HG03039 (cell line): ENCODE measurements around the gene FLYWCH1.

Source experiments
- ATAC-seq: cut with Tn5 transposase; IDR thresholded peaks from one replicate; pipeline ENCODE4 v1.9.1; 2021; ENCODE audit warnings: mild to moderate bottlenecking, moderate library complexity; ENCODE audit not compliant: unreplicated experiment

Gene FLYWCH1

DNA sequence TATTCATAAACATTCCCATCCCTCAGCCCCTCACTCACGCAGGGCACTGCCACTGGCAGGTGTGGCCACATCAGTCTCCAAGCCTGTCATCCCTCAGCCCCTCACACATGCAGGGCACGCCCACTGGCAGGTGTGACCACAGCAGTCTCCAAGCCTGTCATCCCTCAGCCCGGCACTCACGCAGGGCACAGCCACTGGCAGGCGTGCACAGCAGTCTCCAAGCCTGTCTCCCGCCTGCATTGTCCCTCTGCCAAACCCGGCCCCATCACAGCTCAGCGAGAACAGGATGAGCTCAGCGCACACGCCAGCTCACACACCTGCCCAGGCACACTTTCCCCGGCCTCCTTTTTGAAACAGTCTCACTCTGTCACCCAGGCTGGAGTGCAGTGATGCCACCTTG lies 40.9 kb downstream of the FLYWCH1 start:
- ATAC-seq: no peak

DNA sequence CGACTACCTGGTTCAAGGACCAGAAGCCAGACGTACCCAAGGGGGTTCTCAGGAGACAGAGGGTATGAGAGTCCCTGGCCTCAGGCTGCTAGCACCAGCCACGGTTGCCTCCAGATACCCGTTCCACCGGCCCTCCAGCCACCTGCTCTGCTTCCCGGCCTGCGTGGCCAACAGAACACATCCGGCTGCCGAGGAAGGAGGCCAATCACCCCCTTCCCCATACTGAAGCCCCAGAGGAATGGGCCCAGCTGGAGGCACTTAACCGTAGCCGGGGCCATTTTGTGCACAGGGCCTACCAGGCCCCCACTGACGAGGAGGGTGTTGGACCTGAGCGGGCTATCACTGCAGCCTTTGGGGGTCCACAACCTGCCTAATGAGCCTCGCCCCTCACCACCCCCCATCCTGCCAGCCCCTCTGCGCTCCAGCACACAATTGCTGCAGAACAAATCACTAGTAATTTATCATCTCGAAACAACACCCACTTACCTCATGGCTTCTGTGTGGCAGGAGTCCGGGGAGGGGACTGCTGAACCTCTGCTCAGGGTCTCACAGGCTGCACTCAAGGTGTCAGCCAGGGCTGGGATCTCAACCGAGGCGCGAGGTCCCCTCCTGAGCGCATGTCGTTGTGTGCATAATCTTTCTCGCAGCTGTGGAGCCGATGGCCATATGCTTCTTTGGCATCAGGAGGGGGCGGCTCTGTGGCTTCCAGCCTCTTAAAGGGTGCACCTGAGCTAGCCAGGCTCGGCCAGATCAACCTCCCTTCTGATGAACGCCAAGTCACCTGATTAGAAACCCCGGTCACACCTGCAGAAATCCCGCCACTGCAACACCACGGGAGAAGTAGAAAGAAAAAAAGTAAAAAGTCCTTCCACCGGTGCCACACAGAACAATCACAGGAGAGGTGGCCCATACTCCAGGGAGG lies 42.2 kb downstream of the FLYWCH1 start:
- no peak for ATAC-seq

DNA sequence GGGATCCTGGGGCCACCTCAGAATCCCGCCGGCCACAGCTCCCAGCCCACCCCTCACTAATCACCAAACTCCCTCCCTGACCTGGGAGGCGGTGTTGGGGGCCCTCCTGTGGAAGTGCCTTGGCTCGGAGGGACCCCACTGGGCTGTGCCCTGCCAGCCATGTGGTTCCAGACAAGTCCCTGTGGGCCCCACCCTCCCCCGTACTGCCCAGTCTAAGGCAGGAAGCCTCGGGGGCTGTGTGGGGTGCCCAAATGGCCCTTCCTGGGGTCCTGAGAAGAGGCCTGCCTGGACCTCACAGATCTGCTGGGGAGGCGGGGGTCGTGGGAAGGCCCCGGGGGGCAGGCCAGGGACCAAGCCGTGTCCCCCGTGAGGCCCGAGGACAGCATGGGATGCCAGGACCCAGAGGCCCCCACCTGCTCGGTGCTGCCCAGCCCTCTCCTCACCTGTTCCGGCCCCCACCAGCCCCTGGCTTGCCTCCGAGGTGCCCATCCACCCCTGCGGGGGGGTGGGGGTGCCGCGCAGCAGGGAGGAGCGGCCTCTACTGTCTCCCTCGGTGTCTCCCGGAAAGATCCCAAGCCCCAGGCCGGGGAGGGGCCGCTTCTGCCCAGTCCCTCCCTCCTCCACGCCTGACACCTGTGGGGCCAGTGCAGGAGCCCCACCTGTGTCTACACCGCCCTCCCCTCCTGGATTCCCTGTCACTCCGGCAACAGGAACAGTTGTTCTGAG lies 43.1 kb downstream of the FLYWCH1 start:
- ATAC-seq: no peak

DNA sequence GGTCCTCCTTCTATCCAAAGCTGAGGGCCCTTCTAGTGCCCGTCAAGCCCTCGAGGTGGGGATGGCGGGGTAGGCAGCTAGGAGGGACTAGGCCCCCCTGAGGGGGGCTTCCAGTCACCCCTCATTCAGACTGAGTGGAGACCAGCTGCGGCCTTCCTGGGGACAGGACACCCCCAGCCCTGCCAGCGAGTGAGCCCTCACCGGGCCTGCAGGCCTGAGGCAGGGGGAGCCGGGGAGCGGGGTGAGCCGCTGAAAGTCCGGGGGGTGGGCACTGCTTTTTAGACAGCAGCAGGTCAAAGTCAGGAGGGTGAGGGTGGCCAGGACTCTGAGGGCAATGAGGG lies 43.7 kb downstream of the FLYWCH1 start:
- no peak for ATAC-seq

DNA sequence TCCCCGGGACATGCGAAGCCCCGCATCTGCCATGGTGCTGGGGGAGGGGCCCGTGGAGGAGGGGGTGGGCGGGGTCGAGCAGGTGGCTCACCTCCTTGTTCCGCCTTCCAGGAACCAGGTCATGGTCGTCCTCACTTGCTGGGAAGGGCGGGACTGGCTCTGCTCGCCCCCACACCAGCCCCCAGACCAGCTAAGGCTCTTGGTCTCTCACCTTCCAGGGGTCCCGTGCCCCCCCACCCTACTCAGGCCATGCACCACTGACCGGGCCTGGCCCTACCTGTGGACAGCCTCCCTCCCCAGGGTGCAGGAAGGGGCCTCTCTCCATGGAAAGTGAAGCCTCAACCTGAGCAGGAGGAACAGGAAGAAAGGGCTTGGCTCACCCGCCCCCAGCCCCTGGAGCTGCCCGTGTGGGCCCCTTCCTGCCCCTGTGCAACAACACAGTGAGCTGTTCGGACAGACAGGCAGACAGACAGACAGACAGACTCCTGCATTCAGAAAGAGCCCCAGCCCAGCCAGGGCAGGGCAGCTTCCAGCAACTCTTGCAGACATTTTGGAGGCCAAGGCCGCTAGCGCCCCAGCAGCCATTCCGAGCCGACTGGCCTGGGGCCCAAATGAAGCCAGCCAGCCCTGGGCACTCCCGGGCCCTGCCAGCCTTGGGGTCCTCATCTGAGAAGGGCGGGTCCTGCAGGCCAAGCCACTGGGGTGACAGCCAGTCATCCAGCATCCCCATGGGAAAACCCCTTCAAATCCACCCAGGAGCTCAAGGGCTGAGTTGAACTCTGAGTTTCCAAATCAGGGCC lies 44.2 kb downstream of the FLYWCH1 start:
- no peak for ATAC-seq

DNA sequence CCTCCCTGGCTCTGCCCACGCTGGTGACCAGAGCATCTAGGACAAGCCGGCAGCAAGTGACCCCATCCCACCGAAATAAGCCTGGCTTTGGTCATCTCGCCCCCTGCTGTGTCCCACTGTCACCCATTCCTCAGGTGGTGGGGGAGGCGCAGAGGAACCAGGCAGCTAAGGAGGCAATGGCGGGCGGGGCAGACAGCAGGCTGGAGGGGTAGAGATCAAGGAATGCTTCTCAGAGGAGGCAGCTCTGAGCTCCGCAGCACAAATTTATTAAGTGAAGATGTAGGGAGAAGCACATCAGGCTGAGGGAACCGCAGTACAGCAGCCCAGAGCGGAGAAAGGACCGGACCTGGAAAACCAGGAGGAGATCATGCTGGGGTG lies 44.8 kb downstream of the FLYWCH1 start:
- no peak for ATAC-seq

DNA sequence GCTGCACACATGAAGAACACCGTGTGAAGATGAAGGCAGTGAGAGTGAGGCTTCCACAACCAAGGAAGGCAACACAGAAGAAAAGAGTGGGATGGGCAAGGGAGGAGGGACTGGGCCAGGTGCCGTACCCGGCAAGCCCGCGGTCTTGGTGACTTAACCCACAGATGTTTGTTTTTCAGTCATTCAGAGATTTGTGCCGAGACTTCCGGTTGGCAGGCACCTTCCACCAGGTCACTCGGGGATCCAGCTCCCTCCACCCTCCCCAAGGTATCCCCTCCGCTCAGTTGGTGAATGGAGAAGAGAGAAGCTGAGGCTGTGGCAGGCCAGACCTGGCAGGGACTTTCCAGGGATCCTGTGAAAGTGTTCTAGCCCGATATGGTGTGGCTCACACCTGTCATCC lies 47.5 kb downstream of the FLYWCH1 start:
- no peak for ATAC-seq

DNA sequence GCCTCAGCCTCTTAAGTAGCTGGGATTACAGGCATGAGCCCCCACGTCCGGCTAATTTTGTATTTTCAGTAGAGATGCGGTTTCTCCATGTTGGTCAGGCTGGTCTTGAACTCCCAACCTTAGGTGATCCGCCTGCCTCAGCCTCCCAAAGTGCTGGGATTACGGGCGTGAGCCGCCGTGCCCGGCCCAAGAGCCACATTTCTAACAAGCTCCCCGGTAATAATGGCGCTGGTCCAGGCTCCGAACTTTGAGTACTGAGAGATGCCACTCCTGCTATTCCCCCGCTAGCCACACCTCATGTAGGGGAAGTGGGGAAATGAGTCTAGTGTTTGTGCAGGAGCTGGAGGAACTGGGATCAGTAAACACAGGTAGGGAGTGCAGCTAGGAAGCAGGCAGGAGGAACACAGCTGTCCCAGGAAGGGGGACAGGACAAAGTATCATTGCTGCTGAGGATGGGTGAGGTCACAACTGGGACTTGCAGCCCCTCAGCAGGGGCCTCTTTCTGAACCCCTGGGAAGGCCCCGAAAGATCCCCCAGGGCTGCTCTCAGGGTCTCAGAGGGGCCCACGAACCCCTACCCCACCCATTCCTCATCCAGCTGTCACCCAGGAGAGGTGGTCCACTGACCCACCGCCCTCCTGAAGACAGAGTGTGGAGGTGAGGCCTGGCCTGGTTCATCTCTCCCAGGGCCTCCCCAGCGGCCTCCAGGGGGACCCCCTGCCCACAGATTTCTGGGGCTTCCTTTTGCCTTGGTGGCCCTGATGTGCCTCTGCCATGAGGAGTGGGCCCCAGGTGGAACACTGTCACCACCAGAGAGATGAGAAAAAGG lies 48.7 kb downstream of the FLYWCH1 start:
- ATAC-seq: no peak

DNA sequence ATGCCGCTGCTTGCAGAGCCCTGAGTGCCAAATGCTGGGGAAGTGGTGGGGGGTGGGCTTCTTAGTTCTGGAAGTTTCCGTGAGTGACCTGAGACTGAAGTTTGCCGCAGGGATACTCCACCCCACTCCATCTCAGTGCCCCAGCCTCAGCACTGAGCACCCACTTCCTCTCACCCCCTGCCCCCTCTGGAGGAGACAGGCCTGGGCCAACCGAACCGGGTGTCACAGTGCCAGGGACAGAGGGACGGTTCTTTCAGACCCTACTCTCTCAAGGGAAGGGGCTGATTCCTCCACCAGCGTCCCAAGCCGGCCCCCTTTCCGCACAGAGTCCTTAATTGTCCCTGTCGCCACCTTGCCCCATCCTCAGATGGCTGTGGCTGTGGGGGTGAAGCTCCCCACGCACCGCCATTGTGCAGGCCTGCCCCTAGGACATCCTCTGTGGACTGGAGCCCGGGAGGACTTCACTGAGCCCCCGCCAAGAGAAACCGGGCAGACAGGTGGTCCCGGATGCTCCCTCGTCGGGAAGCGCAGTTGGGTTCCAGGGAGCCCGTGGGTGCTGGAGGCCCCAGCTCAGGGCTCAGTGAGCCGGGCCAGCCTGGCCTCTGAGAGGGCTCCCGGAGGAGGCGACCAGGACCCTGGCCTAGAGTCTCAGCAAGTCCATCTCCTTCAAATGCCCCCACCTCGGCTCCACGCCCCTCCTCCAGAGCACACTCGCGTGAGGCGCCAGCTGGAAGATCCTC lies 50.8 kb downstream of the FLYWCH1 start:
- ATAC-seq: no peak

DNA sequence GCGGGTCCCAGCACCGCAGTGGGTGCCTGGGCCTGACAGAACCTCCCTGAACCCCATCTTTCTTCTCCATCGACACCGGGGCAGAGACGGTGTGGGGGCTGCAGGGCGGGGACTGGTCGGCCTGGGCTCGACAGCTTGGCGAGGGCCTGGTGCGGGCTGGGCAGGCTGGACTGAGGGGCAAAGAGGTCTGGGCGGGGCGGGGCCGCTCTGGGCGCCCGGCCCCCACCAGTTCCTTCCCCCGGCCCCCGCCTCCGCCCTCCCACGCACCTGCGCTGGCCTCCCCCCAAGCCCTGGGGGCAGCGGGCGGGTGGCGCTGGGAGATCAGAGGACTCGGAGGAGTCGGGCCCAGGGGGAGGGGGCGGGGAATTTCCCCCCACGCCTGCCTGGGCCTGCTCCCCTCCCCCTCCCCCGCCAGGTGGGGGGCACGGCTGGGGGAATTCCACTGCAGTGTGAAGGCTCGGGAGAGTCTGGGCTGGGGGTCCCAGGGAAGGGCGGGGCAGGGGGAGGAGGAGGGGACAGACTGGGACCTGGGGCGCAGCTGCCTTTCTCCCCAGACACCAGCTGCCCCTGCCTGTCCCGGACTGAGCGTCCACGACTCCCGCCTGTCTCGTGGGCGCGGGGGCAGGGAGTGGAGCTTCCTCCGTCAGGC lies 51.5 kb downstream of the FLYWCH1 start:
- no peak for ATAC-seq

DNA sequence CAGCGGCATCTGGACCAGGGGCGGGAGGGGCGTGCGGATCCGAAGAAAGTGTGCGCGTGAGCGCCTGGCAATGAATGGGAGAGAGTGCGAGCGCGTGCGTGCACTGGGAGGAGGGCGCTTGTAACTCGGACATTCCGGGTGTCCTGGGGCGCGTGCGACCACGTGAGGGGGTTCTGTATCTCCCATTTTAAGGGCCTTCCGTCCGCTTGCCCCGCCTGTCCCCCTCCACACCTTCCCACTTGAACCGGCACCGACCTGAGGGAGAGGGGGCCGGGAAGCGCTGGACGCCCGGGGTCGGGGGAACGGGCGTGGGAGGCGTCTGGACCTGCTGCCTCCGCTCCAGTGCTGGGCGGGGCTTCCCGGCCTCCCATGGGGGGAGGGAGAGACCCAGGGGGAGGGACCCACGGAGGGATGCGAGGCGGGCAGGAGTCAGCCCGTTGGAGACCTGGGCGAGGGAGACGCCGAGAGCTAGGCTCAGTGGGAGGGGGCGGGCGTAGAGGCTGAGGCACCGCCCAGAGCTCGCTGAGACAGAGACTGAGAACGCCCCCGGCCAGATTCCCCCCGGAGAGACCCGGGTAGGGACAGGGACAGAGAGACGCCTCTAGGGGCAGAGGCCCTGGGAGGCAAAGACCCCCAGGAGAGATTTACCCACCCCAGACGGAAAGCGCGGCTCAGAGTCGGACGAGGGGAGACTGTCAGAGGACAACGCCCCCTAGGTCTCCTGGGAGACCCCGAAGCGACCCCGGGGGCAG lies 52.2 kb downstream of the FLYWCH1 start, which contains the start of gene KREMEN2:
TSS of gene KREMEN2 (plus strand) at position 553 of the 752 bp plus-strand sequence. CDS start 246 bp downstream, outside the sequence.
- ATAC-seq: no peak

DNA sequence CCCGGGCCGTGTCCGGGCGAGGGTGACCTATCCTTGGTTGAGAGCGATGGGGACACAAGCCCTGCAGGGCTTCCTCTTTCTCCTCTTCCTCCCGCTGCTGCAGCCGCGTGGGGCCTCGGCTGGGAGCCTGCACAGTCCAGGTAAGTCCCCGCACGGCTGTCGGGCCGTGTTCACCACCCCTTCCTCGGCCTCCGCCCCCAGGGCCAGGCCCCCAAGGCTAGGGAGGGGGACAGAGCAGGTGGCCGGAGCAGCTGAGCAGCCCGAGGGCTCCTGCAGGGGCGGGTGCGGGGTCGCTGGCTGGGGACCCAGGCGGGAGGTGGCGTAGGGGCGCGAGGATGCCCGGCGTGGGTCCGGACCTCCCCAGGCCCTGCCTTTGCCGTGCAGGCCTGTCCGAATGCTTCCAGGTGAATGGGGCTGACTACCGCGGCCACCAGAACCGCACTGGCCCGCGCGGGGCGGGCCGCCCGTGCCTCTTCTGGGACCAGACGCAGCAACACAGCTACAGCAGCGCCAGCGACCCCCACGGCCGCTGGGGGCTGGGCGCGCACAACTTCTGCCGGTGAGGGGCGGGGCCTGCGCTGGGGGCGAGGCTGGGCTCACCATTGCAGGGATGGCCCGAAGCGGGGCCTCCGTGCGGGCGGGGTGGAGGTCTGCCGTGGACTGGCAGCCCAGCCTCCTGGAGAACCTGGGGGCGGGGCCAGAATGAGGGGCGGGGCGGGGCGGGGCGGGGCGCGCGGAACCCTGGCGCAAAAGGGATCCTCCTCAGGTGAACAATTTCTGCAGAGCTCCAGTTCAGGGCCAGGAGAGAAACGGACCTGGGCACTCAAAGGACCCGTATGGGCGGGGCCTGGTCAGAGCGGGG lies 53.0 kb downstream of the FLYWCH1 start:
- no peak for ATAC-seq

DNA sequence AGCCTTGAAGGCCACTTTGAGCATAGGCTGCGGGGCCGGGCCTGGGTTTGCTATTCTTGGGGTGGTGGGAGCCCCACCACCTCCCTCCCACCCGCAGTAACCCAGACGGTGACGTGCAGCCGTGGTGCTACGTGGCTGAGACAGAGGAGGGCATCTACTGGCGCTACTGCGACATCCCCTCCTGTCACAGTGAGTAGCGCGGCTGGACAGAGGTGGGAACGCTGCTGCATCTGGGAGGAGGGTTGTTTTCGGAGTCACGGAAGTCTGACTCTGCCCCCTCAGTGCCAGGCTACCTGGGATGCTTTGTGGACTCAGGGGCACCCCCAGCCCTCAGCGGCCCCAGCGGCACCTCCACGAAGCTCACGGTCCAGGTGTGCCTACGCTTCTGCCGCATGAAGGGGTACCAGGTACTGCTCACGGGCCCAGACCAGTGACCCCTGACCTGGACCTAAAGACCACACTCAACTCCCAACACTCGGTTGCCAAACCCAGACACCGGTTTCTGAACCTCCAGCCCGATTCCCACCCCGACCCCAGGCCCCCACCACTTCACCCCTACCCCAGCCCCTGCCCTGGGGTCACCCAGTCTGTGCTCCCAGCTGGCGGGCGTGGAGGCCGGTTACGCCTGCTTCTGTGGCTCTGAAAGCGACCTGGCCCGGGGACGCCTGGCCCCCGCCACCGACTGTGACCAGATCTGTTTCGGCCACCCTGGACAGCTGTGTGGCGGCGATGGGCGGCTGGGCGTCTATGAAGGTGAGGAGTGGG lies 54.5 kb downstream of the FLYWCH1 start:
- no peak for ATAC-seq

DNA sequence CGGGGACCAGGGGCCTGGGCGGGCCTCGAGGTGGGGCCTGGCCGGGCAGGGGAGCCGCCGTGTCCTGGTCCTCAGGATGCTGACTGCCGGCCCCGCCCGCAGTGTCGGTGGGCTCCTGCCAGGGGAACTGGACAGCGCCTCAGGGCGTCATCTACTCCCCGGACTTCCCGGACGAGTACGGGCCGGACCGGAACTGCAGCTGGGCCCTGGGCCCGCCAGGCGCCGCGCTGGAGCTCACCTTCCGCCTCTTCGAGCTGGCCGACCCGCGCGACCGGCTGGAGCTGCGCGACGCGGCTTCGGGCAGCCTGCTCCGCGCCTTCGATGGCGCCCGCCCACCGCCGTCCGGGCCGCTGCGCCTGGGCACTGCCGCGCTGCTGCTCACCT lies 55.1 kb downstream of the FLYWCH1 start:
- no peak for ATAC-seq

DNA sequence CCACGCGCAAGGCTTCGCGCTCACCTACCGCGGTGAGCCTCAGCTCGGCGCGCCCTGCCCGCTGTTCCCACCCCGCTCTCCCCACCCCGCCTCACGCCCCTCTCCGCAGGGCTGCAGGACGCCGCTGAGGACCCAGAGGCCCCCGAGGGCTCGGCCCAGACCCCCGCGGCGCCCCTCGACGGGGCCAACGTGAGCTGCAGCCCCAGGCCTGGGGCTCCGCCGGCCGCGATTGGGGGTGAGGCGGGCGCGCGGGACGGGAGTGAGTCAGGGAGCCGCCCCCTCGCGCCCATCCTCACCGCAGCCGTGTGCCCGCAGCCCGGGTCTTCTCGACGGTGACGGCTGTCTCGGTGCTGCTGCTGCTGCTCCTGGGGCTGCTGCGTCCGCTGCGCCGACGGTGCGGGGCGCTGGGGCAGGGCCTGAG lies 55.5 kb downstream of the FLYWCH1 start:
- no peak for ATAC-seq

DNA sequence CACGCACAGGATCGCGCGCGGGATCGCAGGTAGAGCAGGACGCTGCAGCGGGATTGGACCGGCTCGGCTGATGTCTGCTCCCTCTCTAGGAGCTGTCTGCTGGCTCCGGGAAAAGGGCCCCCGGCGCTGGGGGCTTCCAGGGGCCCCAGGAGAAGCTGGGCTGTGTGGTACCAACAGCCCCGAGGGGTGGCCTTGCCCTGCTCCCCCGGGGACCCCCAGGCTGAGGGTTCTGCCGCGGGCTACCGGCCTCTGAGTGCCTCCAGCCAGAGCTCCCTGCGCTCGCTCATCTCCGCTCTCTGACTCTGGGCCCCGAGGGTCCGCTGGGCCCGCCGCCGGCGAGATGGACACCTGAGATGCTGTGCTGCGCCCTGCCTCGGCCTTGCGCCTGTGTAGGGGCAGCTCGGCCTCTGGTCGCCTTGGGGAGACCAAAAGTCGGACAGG lies 56.0 kb downstream of the FLYWCH1 start:
- ATAC-seq: no peak

DNA sequence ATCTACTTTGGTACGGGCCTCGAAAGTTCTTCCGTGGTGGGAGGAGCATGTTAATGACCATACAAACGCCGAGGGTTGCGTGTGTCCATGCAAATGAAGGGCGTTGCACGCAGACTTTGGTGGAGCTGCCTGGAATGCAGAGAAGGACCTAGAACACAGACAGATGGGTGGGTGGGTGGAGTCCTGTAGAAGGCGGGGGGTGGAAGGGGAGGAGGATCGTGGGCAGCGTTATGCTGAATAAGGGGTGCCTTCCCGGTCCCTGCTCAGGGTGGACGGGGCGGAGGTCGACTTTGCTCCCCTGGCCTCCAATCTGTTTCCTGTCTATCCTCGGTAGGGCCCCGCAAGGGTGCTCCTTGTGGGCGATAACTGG lies 56.6 kb downstream of the FLYWCH1 start:
- no peak for ATAC-seq
